H9 (cell line): ENCODE results near the gene SLMAP. TPM values are rescaled to one million over a fixed set of nuclear protein-coding genes. Genes with fewer than 3 reads are reported as not detected.
A peak's percentile ranks its signal among the peaks of the same experiment; 100 is the strongest.

Experiments
- DNase-seq: peaks from one replicate; pipeline ENCODE4 v3.0.0-alpha.2; 2017
- H2AFZ ChIP-seq: one replicate; pipeline ENCODE4 v1.6.1; 2013; ENCODE audit warnings: mild to moderate bottlenecking, low read length, control low read depth, moderate library complexity
- H2AK5ac ChIP-seq: 2 replicates; pipeline ENCODE4 v1.6.1; 2013; ENCODE audit warnings: low read length, control low read depth, mixed read lengths; ENCODE audit not compliant: insufficient read length
- H2BK120ac ChIP-seq: one replicate; pipeline ENCODE4 v1.6.1; 2013; ENCODE audit warnings: low read depth, mild to moderate bottlenecking, low read length, control low read depth, inconsistent platforms; ENCODE audit not compliant: poor library complexity, severe bottlenecking
- H2BK12ac ChIP-seq: 2 replicates; pipeline ENCODE4 v1.6.1; 2013; ENCODE audit warnings: low read length, control low read depth, mixed read lengths, low read depth; ENCODE audit not compliant: insufficient read length
- H2BK15ac ChIP-seq: 2 replicates; pipeline ENCODE4 v1.6.1; 2013; ENCODE audit warnings: low read depth, low read length, control low read depth
- H2BK20ac ChIP-seq: one replicate; pipeline ENCODE4 v1.6.1; 2013; ENCODE audit warnings: low read depth, mild to moderate bottlenecking, low read length, control low read depth, inconsistent platforms; ENCODE audit not compliant: poor library complexity, severe bottlenecking
- H2BK5ac ChIP-seq: 2 replicates; pipeline ENCODE4 v1.6.1; 2013; ENCODE audit warnings: low read length, control low read depth, mixed read lengths; ENCODE audit not compliant: insufficient read length
- H3K14ac ChIP-seq: 2 replicates; pipeline ENCODE4 v1.6.1; 2013; ENCODE audit warnings: low read length, control low read depth; ENCODE audit not compliant: insufficient read depth
- H3K18ac ChIP-seq: 2 replicates; pipeline ENCODE4 v1.6.1; 2013; ENCODE audit warnings: low read depth, mild to moderate bottlenecking, mixed read lengths, low read length, control low read depth; ENCODE audit not compliant: insufficient read length
- H3K23ac ChIP-seq: 2 replicates; pipeline ENCODE4 v1.6.1; 2013; ENCODE audit warnings: low read length, control low read depth, mixed read lengths, low read depth; ENCODE audit not compliant: insufficient read length
- H3K23me2 ChIP-seq: 2 replicates; pipeline ENCODE4 v1.6.1; 2013; ENCODE audit warnings: low read depth, mild to moderate bottlenecking, mixed read lengths, low read length, control low read depth; ENCODE audit not compliant: insufficient read length, poor library complexity, severe bottlenecking
- H3K27ac ChIP-seq: 2 replicates; pipeline ENCODE4 v1.5.1; 2013; ENCODE audit warnings: low read length, control low read depth, mixed read lengths, low read depth; ENCODE audit not compliant: insufficient read length
- H3K27me3 ChIP-seq: 2 replicates; pipeline ENCODE4 v1.6.1; 2013; ENCODE audit warnings: low read length, control low read depth, inconsistent platforms; ENCODE audit not compliant: insufficient read depth
- H3K4ac ChIP-seq: 2 replicates; pipeline ENCODE4 v1.6.1; 2013; ENCODE audit warnings: low read depth, mild to moderate bottlenecking, control low read depth, inconsistent platforms, low read length, moderate library complexity
- H3K4me1 ChIP-seq: 2 replicates; pipeline ENCODE4 v1.6.1; 2013; ENCODE audit warnings: low read length, control low read depth, inconsistent platforms; ENCODE audit not compliant: insufficient read depth
- H3K4me2 ChIP-seq: 2 replicates; pipeline ENCODE4 v1.6.1; 2013; ENCODE audit warnings: low read length, control low read depth, mixed read lengths; ENCODE audit not compliant: insufficient read length, insufficient read depth
- H3K56ac ChIP-seq: 2 replicates; pipeline ENCODE4 v1.6.1; 2013; ENCODE audit warnings: low read depth, mild to moderate bottlenecking, mixed read lengths, low read length, control low read depth; ENCODE audit not compliant: insufficient read length
- H3K79me1 ChIP-seq: 2 replicates; pipeline ENCODE4 v1.6.1; 2013; ENCODE audit warnings: low read depth, mild to moderate bottlenecking, moderate library complexity, low read length, control low read depth, inconsistent platforms; ENCODE audit not compliant: insufficient read depth, poor library complexity, severe bottlenecking
- H3K79me2 ChIP-seq: 2 replicates; pipeline ENCODE4 v1.6.1; 2013; ENCODE audit warnings: low read length, control low read depth, inconsistent platforms; ENCODE audit not compliant: insufficient read depth
- H3K9ac ChIP-seq: 2 replicates; pipeline ENCODE4 v1.6.1; 2013; ENCODE audit warnings: low read length, control low read depth, mixed read lengths; ENCODE audit not compliant: insufficient read length; ENCODE audit errors: extremely low read depth
- H3K9me3 ChIP-seq: one replicate; pipeline ENCODE4 v1.6.1; 2013; ENCODE audit warnings: low read depth, low read length, inconsistent platforms; ENCODE audit not compliant: control insufficient read depth
- H3T11ph ChIP-seq: one replicate; pipeline ENCODE4 v1.6.1; 2013; ENCODE audit warnings: mild to moderate bottlenecking, low read length, control low read depth, inconsistent platforms
- H4K20me1 ChIP-seq: one replicate; pipeline ENCODE4 v1.6.1; 2013; ENCODE audit not compliant: control insufficient read depth, insufficient read length, insufficient read depth
- H4K5ac ChIP-seq: 2 replicates; pipeline ENCODE4 v1.6.1; 2013; ENCODE audit warnings: low read depth, mild to moderate bottlenecking, mixed read lengths, low read length, control low read depth; ENCODE audit not compliant: insufficient read length
- H4K8ac ChIP-seq: replicated peaks from 2 replicates; pipeline ENCODE4 v1.6.1; 2013; ENCODE audit warnings: low read length, control low read depth, mixed read lengths, low read depth; ENCODE audit not compliant: insufficient read length
- H4K91ac ChIP-seq: 2 replicates; pipeline ENCODE4 v1.6.1; 2013; ENCODE audit warnings: low read depth, mild to moderate bottlenecking, moderate library complexity, mixed read lengths, low read length, control low read depth; ENCODE audit not compliant: insufficient read length
- H3K27ac Mint-ChIP-seq, 3 experiments: 2 replicates in 2 of 3; 3 replicates in 1 of 3; pipeline ENCODE4 v1.8.0; 2020 to 2021; ENCODE audit warnings: mixed read lengths in 3 of 3, mild to moderate bottlenecking in 1 of 3, moderate library complexity in 1 of 3
- H3K27me3 Mint-ChIP-seq: 2 replicates; pipeline ENCODE4 v1.8.0; 2021; ENCODE audit warnings: low read depth, mild to moderate bottlenecking, moderate library complexity, mixed read lengths
- H3K36me3 Mint-ChIP-seq, 3 experiments: 2 replicates in 2 of 3; 3 replicates in 1 of 3; pipeline ENCODE4 v1.8.0; 2020 to 2021; ENCODE audit warnings: low read depth in 3 of 3, mixed read lengths in 3 of 3; ENCODE audit not compliant: insufficient read depth in 1 of 3
- H3K4me1 Mint-ChIP-seq, 2 experiments: 2 replicates each; pipeline ENCODE4 v1.8.0; 2020; ENCODE audit warnings: mixed read lengths in 2 of 2
- H3K4me3 Mint-ChIP-seq, 2 experiments: 2 replicates in 1 of 2; 3 replicates in 1 of 2; pipeline ENCODE4 v1.8.0; 2020 to 2021; ENCODE audit warnings: mild to moderate bottlenecking in 2 of 2, mixed read lengths in 2 of 2, moderate library complexity in 1 of 2
- H3K9me3 Mint-ChIP-seq, 2 experiments: 2 replicates in 1 of 2; 3 replicates in 1 of 2; pipeline ENCODE4 v1.8.0; 2020; ENCODE audit warnings: mild to moderate bottlenecking in 2 of 2, mixed read lengths in 2 of 2, moderate library complexity in 1 of 2
- CTCF ChIP-seq: fragments of 200-600 bp; sonication (generic); conservative IDR thresholded peaks from 3 replicates; pipeline ENCODE4 v1.8.0; 2021; ENCODE audit warnings: antibody characterized with exemption, mild to moderate bottlenecking
- WGBS: extraction: QIAGEN DNeasy Blood & Tissue Kit; methylation state at CpG from one replicate; pipeline ENCODE4 v1.1.7; 2013; ENCODE audit warnings: missing lambda C conversion rate, low lambda C conversion rate, mixed read lengths; ENCODE audit not compliant: insufficient read length; ENCODE audit errors: extremely low coverage; 5-methylcytosine and 5-hydroxymethylcytosine counted together
- total RNA-seq: library from RNA; stranded (reverse); gene quantifications from 2 replicates; pipeline ENCODE4 v1.2.1, GENCODE V29; 2021

Gene SLMAP
- total RNA-seq, 1 experiment from 2014 or later = 65.1 TPM

DNA sequence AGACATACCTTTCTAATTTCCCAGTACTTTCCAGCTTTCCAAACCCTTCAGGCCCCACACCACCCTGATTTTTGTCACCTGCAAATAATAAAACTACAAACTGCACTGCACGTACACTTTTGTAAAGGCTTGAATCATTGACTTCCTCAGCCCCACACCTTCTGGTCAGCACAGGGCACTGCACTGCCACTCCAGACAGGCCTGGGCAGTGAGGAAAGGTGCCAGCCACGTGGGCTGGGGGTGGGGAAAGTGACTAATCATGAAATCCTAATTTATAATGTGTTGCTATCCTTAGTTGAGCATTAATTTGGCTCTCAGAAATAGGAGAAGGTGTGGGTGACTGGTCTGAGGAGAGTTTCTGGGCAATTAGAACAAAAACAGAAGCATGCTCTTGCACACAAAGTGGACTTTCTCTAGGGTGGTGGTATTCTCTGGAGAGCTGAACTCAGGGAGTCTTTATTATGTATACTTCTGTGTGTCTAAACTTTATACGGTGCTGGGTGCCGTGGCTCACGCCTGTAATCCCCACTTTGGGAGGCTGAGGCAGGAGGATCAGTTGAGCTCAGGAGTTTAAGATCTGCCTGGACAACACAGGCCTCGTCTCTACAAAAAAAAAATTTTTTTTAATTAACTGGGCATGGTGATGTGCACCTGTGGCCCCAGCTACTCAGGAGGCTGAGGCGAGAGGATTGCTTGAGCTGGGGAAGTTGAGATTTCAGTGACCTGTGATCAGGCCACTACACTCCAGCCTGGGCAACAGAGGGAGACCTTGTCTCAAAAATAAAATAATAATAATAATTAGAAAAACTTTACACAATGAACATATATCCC, 193.9 kb downstream of the SLMAP start:
- H2BK20ac ChIP-seq = no peak overlapping the region
- Mint-ChIP-seq H3K4me1 (peaks cover 37 to 41% of the 10 kb centered on the region in 2 experiments), H3K4me3 (no peak overlapping the region), H3K9me3 (no peaks in the 10 kb centered on the region), H3K36me3 (no peaks in the 10 kb centered on the region), H3K27me3 (no peaks in the 10 kb centered on the region), H3K27ac (peak overlapping the region in 1 of 3 experiments; percentile 29; a peak in 1 of 7 replicates)
- H3K56ac ChIP-seq = no peak overlapping the region
- no peak overlapping the region for H4K8ac ChIP-seq
- H2AFZ ChIP-seq = no peak overlapping the region
- no peak for TF ChIP-seq CTCF
- no peaks in the 10 kb centered on the region for H3K23me2 ChIP-seq
- H2AK5ac ChIP-seq = no peak overlapping the region
- H3K9ac ChIP-seq = no peak overlapping the region
- peaks cover 13% of the 10 kb centered on the region; the same call in 1 of the 2 replicates for H3K4me1 ChIP-seq
- no peak overlapping the region for H2BK15ac ChIP-seq
- H3K4me2 ChIP-seq = no peak overlapping the region
- H3K4ac ChIP-seq = no peak overlapping the region
- H3K23ac ChIP-seq = no peak overlapping the region
- H3T11ph ChIP-seq = no peak overlapping the region
- H3K9me3 ChIP-seq = no peaks in the 10 kb centered on the region
- no peak overlapping the region for H2BK12ac ChIP-seq
- no peak for DNase-seq
- no peak overlapping the region for H4K91ac ChIP-seq
- H3K27me3 ChIP-seq = no peaks in the 10 kb centered on the region
- no peaks in the 10 kb centered on the region for H3K79me1 ChIP-seq
- no peak overlapping the region for H4K5ac ChIP-seq
- H3K18ac ChIP-seq = no peak overlapping the region
- H2BK120ac ChIP-seq = no peak overlapping the region
- H3K27ac ChIP-seq = no peak overlapping the region
- H2BK5ac ChIP-seq = no peak overlapping the region
- no peaks in the 10 kb centered on the region for H3K79me2 ChIP-seq
- no CpG with 5 or more reads among the region's 7 CpGs for WGBS
- no peak overlapping the region for H3K14ac ChIP-seq
- H4K20me1 ChIP-seq = no peaks in the 10 kb centered on the region
